K562 (cell line): ENCODE results near the gene FAM3C. TPM values are rescaled to one million over a fixed set of nuclear protein-coding genes. Genes with fewer than 3 reads are reported as not detected.

Experiments used
- DIDO1 ChIP-seq: fragments of 450-650 bp; IDR thresholded peaks from 2 replicates; pipeline ENCODE4 v1.6.1; 2016; ENCODE audit warnings: low read depth, missing biosample characterization, missing genetic modification characterization
- EWSR1 ChIP-seq: fragments of 450-650 bp; IDR thresholded peaks from 2 replicates; pipeline ENCODE4 v1.6.1; 2018; ENCODE audit warnings: borderline replicate concordance, mild to moderate bottlenecking, low read depth, moderate library complexity; ENCODE audit not compliant: partially characterized antibody
- HDAC1 ChIP-seq, 2 experiments: fragments of 450-650 bp; IDR thresholded peaks; 2 replicates each; pipeline ENCODE4 v1.6.1; 2016 to 2017; ENCODE audit warnings: inconsistent platforms in 1 of 2, mild to moderate bottlenecking in 1 of 2, moderate library complexity in 1 of 2
- MXI1 ChIP-seq: IDR thresholded peaks from 2 replicates; pipeline ENCODE4 v1.6.1; 2011; ENCODE audit warnings: low read depth, mild to moderate bottlenecking, improper control_type of control experiment, low read length
- NR2F6 ChIP-seq: fragments of 450-650 bp; formaldehyde crosslinking; IDR thresholded peaks from 2 replicates; pipeline ENCODE4 v1.4.0; 2020; ENCODE audit warnings: mild to moderate bottlenecking
- PRDM10 ChIP-seq: fragments of 450-650 bp; IDR thresholded peaks from 2 replicates; pipeline ENCODE4 v1.6.1; 2018; ENCODE audit not compliant: partially characterized antibody
- ZKSCAN8 ChIP-seq: fragments of 200-800 bp; sonication (Bioruptor generic); IDR thresholded peaks from 2 replicates; pipeline ENCODE4 v1.6.1; 2016; ENCODE audit warnings: missing genetic modification characterization, missing compliant biosample characterization
- ZNF146 ChIP-seq: IDR thresholded peaks from one replicate; pipeline ENCODE4 v1.6.1; 2018; ENCODE audit warnings: missing compliant biosample characterization; ENCODE audit not compliant: unreplicated experiment
- ZNF263 ChIP-seq: sonication (generic); formaldehyde crosslinking; IDR thresholded peaks from 2 replicates; pipeline ENCODE4 v1.8.0; 2022; ENCODE audit warnings: mild to moderate bottlenecking, missing genetic modification reagents, borderline replicate concordance
- ZNF699 ChIP-seq: fragments of 250-450 bp; sonication (Bioruptor Pico); IDR thresholded peaks from 2 replicates; pipeline ENCODE4 v1.8.0; 2021; ENCODE audit warnings: mild to moderate bottlenecking, moderate library complexity; ENCODE audit not compliant: insufficient replicate concordance
- polyA plus RNA-seq, 8 experiments: library from polyadenylated mRNA; depleted of rRNA in 4 of 8; stranded (reverse) in 5 of 8; unstranded in 3 of 8; fragments of >200 nt; fragmentation: Nextera tagmentation in 2 of 8; fragmentation: Illumina TruSeq in 1 of 8; extraction: Ambion mirVana in 2 of 8; extraction: Trizol in 1 of 8; gene quantifications; 2 replicates each; pipeline versions ENCODE4 v1.2.1 to v1.2.3, GENCODE V29; 2011 to 2014; ENCODE audit warnings: inconsistent platforms in 1 of 8, missing spikeins in 1 of 8
- total RNA-seq, 7 experiments: library from RNA; depleted of rRNA in 6 of 7; stranded (reverse); fragments of >200 nt in 6 of 7; fragmentation: Illumina TruSeq in 2 of 7; extraction: Trizol in 2 of 7; gene quantifications; 2 replicates each; pipeline versions ENCODE4 v1.2.1 to v1.2.3, GENCODE V29; 2011 to 2021; ENCODE audit warnings: low replicate concordance in 1 of 7
- TF ChIP-seq, protein P1 (sequence below): sonication (generic); formaldehyde crosslinking; IDR thresholded peaks from 2 replicates; pipeline ENCODE4 v1.8.0; 2022; ENCODE audit warnings: missing genetic modification reagents, mild to moderate bottlenecking, moderate library complexity, borderline replicate concordance
- TF ChIP-seq, protein P2 (sequence below), 2 experiments: fragments of 450-650 bp in 1 of 2; IDR thresholded peaks; 2 replicates each; pipeline ENCODE4 v1.6.1; 2011 to 2017; ENCODE audit warnings: low read depth in 2 of 2, antibody characterized with exemption in 1 of 2, borderline replicate concordance in 1 of 2, low read length in 1 of 2, mild to moderate bottlenecking in 1 of 2, mixed read lengths in 1 of 2; ENCODE audit not compliant: control insufficient read depth in 1 of 2

Gene FAM3C
- total and polyA plus RNA-seq, 9 of the 15 experiments (the other 6 are each of a cell fraction or from before 2014, with no cell fraction given) = 10.6 to 42.6 (median 30.0) TPM

GRCh38 chr7:121395961-121396757 is at the start of gene FAM3C (continued):
- TF ChIP-seq HDAC1 (IDR thresholded peaks at IDR 0.05) = peak in 1 of 2 experiments; percentile 93; a peak in 2 of 4 replicates
- TF ChIP-seq, protein P1, sequence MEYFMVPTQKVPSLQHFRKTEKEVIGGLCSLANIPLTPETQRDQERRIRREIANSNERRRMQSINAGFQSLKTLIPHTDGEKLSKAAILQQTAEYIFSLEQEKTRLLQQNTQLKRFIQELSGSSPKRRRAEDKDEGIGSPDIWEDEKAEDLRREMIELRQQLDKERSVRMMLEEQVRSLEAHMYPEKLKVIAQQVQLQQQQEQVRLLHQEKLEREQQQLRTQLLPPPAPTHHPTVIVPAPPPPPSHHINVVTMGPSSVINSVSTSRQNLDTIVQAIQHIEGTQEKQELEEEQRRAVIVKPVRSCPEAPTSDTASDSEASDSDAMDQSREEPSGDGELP (CRISPR knock-in tag) = peak; percentile 86
- TF ChIP-seq EWSR1 = no peak
- no peak for TF ChIP-seq ZNF146 (CRISPR knock-in tag)
- no peak for TF ChIP-seq ZNF699 (CRISPR knock-in tag)
- no peak for TF ChIP-seq NR2F6
- TF ChIP-seq ZKSCAN8 (CRISPR knock-in tag) = no peak
- TF ChIP-seq DIDO1 (tag) = no peak
- peak; percentile 65 for TF ChIP-seq PRDM10
- peak; percentile 71 for TF ChIP-seq ZNF263 (CRISPR knock-in tag)
- TF ChIP-seq, protein P2, sequence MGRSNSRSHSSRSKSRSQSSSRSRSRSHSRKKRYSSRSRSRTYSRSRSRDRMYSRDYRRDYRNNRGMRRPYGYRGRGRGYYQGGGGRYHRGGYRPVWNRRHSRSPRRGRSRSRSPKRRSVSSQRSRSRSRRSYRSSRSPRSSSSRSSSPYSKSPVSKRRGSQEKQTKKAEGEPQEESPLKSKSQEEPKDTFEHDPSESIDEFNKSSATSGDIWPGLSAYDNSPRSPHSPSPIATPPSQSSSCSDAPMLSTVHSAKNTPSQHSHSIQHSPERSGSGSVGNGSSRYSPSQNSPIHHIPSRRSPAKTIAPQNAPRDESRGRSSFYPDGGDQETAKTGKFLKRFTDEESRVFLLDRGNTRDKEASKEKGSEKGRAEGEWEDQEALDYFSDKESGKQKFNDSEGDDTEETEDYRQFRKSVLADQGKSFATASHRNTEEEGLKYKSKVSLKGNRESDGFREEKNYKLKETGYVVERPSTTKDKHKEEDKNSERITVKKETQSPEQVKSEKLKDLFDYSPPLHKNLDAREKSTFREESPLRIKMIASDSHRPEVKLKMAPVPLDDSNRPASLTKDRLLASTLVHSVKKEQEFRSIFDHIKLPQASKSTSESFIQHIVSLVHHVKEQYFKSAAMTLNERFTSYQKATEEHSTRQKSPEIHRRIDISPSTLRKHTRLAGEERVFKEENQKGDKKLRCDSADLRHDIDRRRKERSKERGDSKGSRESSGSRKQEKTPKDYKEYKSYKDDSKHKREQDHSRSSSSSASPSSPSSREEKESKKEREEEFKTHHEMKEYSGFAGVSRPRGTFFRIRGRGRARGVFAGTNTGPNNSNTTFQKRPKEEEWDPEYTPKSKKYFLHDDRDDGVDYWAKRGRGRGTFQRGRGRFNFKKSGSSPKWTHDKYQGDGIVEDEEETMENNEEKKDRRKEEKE (IDR thresholded peaks at IDR 0.05; ENCODE audit: borderline replicate concordance in 1 of 2, control insufficient read depth in 1 of 2, low read depth in 2 of 2, low read length in 1 of 2) = peak in 1 of 2 experiments; percentile 79; a peak in 1 of 4 replicates
- TF ChIP-seq MXI1 = peak; percentile 80
